CD4-positive, alpha-beta T cell (primary cell): ENCODE measurements around the gene CACNB2. TPM values are rescaled to one million over a fixed set of nuclear protein-coding genes. Genes with fewer than 3 reads are reported as not detected.

ENCODE experiments used
- ATAC-seq: fragments of 200-7000 bp; cut with Tn5 transposase; one replicate; pipeline ENCODE4 v1.10.0; 2022; ENCODE audit warnings: mild to moderate bottlenecking; ENCODE audit not compliant: poor library complexity
- CTCF ChIA-PET: fragments of 350-600 bp; sonication (Branson Sonifier 250); formaldehyde crosslinking; loops from one replicate; lab custom pipeline; 2021; ENCODE audit warnings: antibody characterized with exemption, inconsistent platforms; lab: Charles Lee
- POLR2A ChIA-PET: fragments of 350-600 bp; sonication (Branson Sonifier 250); formaldehyde crosslinking; loops from one replicate; lab custom pipeline; 2021; ENCODE audit warnings: antibody characterized with exemption, inconsistent platforms; lab: Charles Lee
- DNase-seq, 14 experiments: peaks; one replicate each; pipeline ENCODE4 v3.0.0-alpha.2; 2013 to 2020; ENCODE audit warnings: mixed read lengths in 2 of 14
- H3K27ac ChIP-seq, 2 donors: one replicate each; pipeline versions ENCODE4 v1.5.1 to v1.7.0; 2013; ENCODE audit warnings: low read length in 2 of 2, low read depth in 1 of 2, mild to moderate bottlenecking in 1 of 2
- H3K27me3 ChIP-seq, 2 experiments: 1 replicate in 1 of 2; 2 replicates in 1 of 2; pipeline versions ENCODE4 v1.6.1 to v1.7.0; 2013; ENCODE audit warnings: low read length in 2 of 2, control low read depth in 1 of 2, mild to moderate bottlenecking in 1 of 2, moderate library complexity in 1 of 2; ENCODE audit not compliant: insufficient read depth in 2 of 2, control insufficient read depth in 1 of 2
- H3K36me3 ChIP-seq: one replicate; pipeline ENCODE4 v1.6.1; 2013; ENCODE audit warnings: low read length, control low read depth; ENCODE audit not compliant: insufficient read depth
- H3K4me1 ChIP-seq: one replicate; pipeline ENCODE4 v1.6.1; 2013; ENCODE audit warnings: low read length, control low read depth; ENCODE audit not compliant: insufficient read depth
- H3K4me3 ChIP-seq: one replicate; pipeline ENCODE4 v1.5.1; 2013; ENCODE audit warnings: mild to moderate bottlenecking, low read length, moderate library complexity
- H3K9me3 ChIP-seq, 2 experiments: 1 replicate in 1 of 2; 2 replicates in 1 of 2; pipeline versions ENCODE4 v1.6.1 to v1.7.0; 2013; ENCODE audit warnings: low read length in 2 of 2, mild to moderate bottlenecking in 2 of 2, control low read depth in 1 of 2, moderate library complexity in 1 of 2; ENCODE audit not compliant: control insufficient read depth in 1 of 2, insufficient read depth in 1 of 2
- H3K27ac Mint-ChIP-seq: one replicate; pipeline ENCODE4 v1.8.0; 2020; ENCODE audit warnings: mixed read lengths
- H3K27me3 Mint-ChIP-seq: one replicate; pipeline ENCODE4 v1.8.0; 2021; ENCODE audit warnings: mixed read lengths
- H3K36me3 Mint-ChIP-seq: one replicate; pipeline ENCODE4 v1.8.0; 2021; ENCODE audit warnings: low read depth, mixed read lengths
- H3K4me1 Mint-ChIP-seq: one replicate; pipeline ENCODE4 v1.8.0; 2021; ENCODE audit warnings: low read depth, mixed read lengths
- H3K4me3 Mint-ChIP-seq: one replicate; pipeline ENCODE4 v1.8.0; 2020; ENCODE audit warnings: mild to moderate bottlenecking, mixed read lengths
- H3K9me3 Mint-ChIP-seq: one replicate; pipeline ENCODE4 v1.8.0; 2020; ENCODE audit warnings: mixed read lengths
- CTCF ChIP-seq: fragments of 200-600 bp; IDR thresholded peaks from one replicate; pipeline ENCODE4 v1.8.0; 2022; ENCODE audit warnings: antibody characterized with exemption, mild to moderate bottlenecking
- intact Hi-C, 2 experiments: fragments of 100-400 bp; cut with DNase I in 1 of 2; cut with micrococcal nuclease in 1 of 2; formaldehyde crosslinking; loops; one replicate each; pipeline versions ENCODE4 v1.15.1 to v1.9.0; 2023 to 2025; cut with DNase I, micrococcal nuclease
- total RNA-seq, 174 experiments: library from RNA in 2 of 174; stranded (reverse) in 2 of 174; gene quantifications; one replicate each; pipeline ENCODE4 v1.2.3 and lab custom pipeline; 2021 to 2026

Gene CACNB2
- total RNA-seq, 2 experiments from 2014 or later, result 0.34 TPM; not detected in 1

- ATAC-seq, result no peak
- CTCF ChIA-PET, result no interaction called here
- Mint-ChIP-seq H3K4me1 (no peaks in the 10 kb centered on the region), H3K27me3 (peaks cover 6% of the 10 kb centered on the region), H3K27ac (no peak overlapping the region), H3K9me3 (no peaks in the 10 kb centered on the region), H3K36me3 (no peaks in the 10 kb centered on the region), H3K4me3 (no peak overlapping the region)
- intact Hi-C loops, result no loop called here
- Histone ChIP-seq H3K4me1 (no peaks in the 10 kb centered on the region), H3K27me3 (no peaks in the 10 kb centered on the region), H3K27ac (no peak overlapping the region), H3K4me3 (no peak overlapping the region), H3K9me3 (no peaks in the 10 kb centered on the region), H3K36me3 (no peaks in the 10 kb centered on the region)
- TF ChIP-seq CTCF, result no peak
- no peak for DNase-seq
- POLR2A ChIA-PET, result no interaction called here
Measured at GRCh38 chr10:18429335-18429734, 289.1 kb downstream of the CACNB2 start.

GRCh38 chr10:18436902-18437301 lies 296.7 kb downstream of the CACNB2 start:
- no peak for TF ChIP-seq CTCF
- Histone ChIP-seq H3K27me3 (no peaks in the 10 kb centered on the region), H3K36me3 (no peaks in the 10 kb centered on the region), H3K4me3 (no peak overlapping the region), H3K27ac (no peak overlapping the region), H3K4me1 (no peaks in the 10 kb centered on the region), H3K9me3 (peaks cover 0 to 6% of the 10 kb centered on the region in 2 experiments)
- ATAC-seq (no peak), DNase-seq (no peak)
- intact Hi-C loops, result no loop called here
- no peaks in the 10 kb centered on the region for H3K27me3 Mint-ChIP-seq
- ChIA-PET CTCF (no interaction called here), POLR2A (no interaction called here)
- H3K4me3 Mint-ChIP-seq, result no peak overlapping the region
- H3K36me3 Mint-ChIP-seq, result no peaks in the 10 kb centered on the region
- H3K4me1 Mint-ChIP-seq, result no peaks in the 10 kb centered on the region
- no peaks in the 10 kb centered on the region for H3K9me3 Mint-ChIP-seq
- H3K27ac Mint-ChIP-seq, result no peak overlapping the region

- Histone ChIP-seq H3K9me3 (peaks cover 0 to 6% of the 10 kb centered on the region in 2 experiments), H3K4me1 (no peaks in the 10 kb centered on the region), H3K27me3 (no peaks in the 10 kb centered on the region), H3K36me3 (no peaks in the 10 kb centered on the region), H3K4me3 (no peak overlapping the region), H3K27ac (no peak overlapping the region)
- no peaks in the 10 kb centered on the region for H3K36me3 Mint-ChIP-seq
- H3K27ac Mint-ChIP-seq, result no peak overlapping the region
- ATAC-seq (no peak), DNase-seq (no peak)
- POLR2A ChIA-PET, result no interaction called here
- H3K9me3 Mint-ChIP-seq, result no peaks in the 10 kb centered on the region
- CTCF ChIA-PET, result no interaction called here
- H3K4me3 Mint-ChIP-seq, result no peak overlapping the region
- intact Hi-C loops, result no loop called here
- no peak for TF ChIP-seq CTCF
- H3K4me1 Mint-ChIP-seq, result no peaks in the 10 kb centered on the region
- H3K27me3 Mint-ChIP-seq, result no peaks in the 10 kb centered on the region
Measured at GRCh38 chr10:18437486-18437885, 297.3 kb downstream of the CACNB2 start.
